Stimulated activated naive CD4-positive, alpha-beta T cell treated with Interleukin-2 at 50 U/mL for 16 hours (primary cell): ENCODE data around the gene SEPSECS.

ENCODE experiments used
- DNase-seq: peaks from one replicate; lab custom pipeline; 2025; lab: John Stamatoyannopoulos, UW

The SEPSECS gene

GRCh38 chr4:25155947-25156346, 4.3 kb downstream of the SEPSECS start:
- DNase-seq: no peak

DNA sequence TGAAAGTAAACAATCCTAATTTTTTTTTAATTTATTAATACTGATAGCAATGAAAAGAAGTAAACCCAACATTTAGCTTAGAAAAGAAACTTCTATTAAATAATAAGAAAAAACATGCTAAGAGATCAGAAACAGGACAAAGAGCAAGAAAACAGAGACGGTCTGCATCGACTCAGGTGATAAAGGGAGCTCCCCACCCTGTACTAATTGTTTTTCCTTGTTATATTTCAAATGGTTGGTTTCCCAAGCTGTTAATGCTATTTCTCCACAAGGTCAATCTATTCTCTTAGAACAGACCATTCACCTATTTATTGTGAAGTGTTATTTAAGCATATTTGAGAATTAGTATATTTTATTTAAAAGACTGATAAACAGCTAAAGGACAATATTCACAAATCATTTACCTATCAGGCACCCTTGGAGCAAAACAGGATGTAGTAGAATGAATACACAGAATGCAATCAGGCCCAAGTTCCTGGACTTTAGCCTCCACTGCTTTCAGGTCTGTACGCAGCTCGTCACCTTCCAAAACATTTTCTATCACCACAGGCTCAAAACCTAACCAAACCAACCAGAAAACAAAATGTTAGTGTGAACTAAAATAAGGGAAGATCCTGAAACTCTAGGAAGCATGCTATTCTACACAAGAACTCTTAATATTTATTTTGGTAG, 5.5 kb downstream of the SEPSECS start:
- DNase-seq: no peak

- DNase-seq: no peak
These were observed 14.2 kb downstream of the SEPSECS start for GRCh38 chr4:25146076-25146475.

DNA sequence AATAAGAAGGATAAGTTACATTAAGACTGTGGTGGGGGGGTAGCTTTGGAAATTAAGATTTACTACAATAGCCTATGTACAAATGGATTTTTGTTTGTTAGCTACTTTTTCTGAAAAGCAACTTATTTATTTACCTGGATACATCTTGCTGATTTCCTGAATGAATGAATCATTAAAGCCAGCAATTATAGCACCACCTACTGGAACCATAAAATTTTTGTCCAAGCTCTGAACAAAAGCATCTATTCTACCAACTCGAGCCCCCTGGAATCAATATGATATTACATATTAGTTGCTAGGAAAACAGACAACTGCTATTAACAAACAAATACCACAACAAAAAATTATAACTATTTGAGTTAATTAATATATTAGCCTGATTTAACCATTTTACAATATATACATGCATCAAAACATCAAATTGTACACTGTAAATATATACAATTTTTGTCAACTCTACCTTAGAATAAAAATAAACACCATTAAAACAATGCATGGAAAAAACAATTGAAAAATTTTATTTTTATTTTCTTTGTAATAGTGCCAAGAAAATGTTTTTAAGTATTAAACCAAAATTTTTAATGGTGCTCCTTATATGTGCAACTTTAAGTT, 15.3 kb downstream of the SEPSECS start:
- DNase-seq: no peak

GRCh38 chr4:25142468-25142867, 17.8 kb downstream of the SEPSECS start:
- DNase-seq: no peak

DNA sequence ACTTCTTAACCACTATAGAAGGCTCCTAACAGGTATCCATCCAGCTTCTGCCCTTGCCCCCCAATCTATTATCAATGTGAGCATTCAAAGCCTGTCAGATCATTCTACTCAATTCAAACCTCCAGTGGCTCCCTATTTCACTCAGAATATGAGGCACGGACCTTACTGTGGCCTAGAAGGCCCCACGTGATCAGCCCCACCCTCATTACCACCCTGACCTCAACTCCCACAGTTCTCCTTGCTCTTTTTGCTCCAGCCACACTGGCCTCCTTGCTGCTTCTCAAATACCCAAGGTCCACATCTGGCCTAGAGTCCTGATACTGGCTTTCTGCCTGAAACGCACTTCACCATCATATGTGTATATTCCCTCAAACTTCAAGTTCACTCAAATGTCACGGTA, 18.7 kb downstream of the SEPSECS start:
- no peak for DNase-seq

- DNase-seq: no peak
These were observed 27.1 kb downstream of the SEPSECS start for GRCh38 chr4:25133132-25133531.

DNA sequence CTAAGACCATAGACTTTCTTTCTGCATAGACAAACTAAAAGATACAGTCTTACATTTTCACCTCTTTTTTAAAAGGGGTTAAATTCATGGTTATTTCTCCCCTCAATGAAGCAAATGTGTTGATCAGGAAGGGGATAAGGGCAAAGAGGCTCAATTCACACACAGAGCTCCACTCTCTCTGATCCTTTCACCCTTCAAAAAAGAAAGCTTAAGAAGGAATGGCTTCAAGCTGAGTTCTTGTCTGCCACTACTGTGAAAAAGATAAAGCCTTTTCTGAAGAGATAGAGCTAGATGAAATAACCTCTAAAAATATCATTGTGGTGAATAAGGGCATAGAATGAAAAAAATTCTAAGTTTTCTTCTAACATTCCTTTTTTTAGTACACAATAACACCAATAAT, 28.3 kb downstream of the SEPSECS start:
- DNase-seq: no peak

DNA sequence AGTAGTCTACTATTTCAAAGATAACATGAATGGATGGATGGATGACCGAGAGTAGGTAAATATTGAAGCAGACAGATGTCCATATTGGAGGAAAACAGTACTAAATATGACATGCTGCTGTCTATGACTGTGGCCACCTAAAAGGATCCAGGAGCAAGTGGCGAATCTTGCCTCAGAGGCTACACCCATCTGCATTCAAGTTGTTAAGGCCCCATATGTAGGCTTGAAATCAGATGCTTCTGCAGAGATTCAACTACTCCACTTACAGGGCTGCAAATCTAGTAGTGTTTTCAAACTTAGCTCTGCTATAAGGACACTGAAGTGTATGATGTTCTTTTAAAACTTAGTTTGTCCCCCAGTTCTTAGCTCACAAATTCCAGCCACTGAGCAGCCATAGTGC, 28.9 kb downstream of the SEPSECS start:
- DNase-seq: no peak

DNA sequence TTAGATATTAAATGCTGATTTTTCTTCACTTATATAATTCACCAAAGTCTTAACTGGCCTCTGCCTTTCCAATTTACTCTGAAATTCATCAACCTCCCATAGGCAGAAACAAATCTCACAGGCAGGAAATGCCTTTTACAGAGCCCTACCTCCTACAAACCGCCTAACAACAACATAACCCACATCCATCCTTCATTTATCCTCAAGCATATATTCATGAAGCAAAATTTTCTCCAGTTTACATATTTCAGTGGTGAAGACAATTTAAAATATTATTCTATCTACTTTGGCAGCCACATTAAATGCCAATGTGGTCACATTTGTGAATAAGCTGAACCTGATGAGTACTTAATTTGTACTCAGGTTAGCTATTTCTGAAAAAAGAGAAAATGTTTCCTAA, 30.3 kb downstream of the SEPSECS start:
- no peak for DNase-seq

GRCh38 chr4:25128671-25129070, 31.6 kb downstream of the SEPSECS start:
- DNase-seq: no peak

DNA sequence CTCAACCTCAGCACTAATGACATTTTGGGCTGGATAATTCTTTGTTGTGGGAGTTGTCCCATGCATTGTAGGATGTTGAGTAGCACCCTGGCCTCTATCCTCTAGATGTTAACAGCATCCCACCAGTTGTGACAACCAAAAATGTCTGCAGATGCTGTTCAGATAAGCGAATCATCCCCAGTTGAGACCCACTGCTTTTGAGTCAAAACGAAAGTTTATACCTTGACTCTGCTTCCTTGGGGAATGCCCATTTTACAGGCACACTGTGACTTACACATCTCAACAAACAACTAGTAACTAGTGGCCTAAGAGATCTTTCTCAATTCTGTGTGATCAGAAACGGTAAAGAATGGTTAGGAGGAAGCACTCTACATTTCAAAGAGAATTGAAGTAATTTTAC, 37.0 kb downstream of the SEPSECS start:
- DNase-seq: no peak

GRCh38 chr4:25120146-25120940, 39.9 kb downstream of the SEPSECS start:
- DNase-seq: no peak

GRCh38 chr4:25117716-25118472, 42.4 kb downstream of the SEPSECS start:
- no peak for DNase-seq

GRCh38 chr4:25117274-25117673, 43.0 kb downstream of the SEPSECS start:
- DNase-seq: no peak

DNA sequence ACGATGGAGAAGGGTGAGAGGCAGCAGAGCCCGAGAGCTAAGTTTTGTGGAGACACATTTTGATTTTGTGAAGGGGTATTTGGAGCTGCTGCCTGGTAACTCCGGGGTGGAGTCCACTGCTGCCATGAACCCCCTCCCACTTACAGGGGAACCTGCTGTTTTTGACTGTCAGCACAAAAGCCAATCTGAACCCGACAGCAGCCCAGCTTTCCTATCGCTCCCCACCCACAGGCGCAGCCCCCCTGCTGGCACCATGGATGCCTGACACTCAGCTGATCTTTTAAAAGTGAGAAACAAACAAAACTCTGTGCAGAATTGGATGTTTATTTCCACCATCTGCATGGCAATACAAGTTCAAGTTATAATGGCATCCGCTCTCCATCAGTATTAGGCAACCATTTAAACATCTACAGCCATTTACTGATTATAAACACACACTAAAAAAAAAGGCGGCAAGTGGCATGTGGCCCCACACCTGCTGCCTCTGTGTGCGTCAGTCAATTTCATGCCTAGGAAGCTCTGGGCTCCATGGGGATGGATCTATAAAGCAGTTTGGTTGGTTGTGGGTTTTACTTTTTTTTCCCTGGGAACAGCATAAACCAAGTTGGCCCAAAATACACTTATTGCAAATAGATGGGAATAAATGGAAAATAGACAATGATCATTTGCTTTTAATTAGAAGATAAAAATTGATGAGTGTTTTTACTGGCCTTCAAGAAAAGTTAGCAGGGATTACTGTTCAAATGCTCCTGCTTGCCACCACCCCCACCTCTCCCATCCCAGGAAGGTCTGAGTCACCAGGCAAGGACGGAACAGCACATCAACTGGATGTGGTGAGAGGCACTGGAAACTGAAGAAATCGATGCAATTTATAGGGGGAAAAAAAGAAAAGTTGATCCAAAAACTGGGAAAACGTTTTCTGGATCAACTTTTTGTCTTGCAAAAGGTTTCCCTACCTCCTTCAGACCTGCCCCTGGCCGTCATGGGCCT, 46.0 kb downstream of the SEPSECS start:
- no peak for DNase-seq

DNA sequence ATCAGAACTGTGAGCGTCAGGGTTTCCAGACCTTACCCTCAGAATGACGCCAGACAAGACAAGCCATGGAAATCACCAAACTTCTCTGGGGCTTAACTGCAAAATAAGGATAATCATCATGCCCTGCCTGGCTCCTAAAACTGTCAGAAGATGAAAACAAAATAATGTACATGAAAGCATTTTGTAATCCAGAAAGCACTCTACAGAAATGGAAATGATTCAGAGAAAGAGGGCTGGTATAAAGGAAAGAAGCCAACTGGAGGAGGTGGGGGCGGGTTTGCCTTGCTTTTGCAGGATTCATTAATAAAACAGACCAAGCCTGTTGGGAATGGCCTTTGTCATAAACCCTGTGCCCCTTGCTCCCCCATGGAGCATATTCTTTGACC, 47.3 kb downstream of the SEPSECS start:
- no peak for DNase-seq

DNA sequence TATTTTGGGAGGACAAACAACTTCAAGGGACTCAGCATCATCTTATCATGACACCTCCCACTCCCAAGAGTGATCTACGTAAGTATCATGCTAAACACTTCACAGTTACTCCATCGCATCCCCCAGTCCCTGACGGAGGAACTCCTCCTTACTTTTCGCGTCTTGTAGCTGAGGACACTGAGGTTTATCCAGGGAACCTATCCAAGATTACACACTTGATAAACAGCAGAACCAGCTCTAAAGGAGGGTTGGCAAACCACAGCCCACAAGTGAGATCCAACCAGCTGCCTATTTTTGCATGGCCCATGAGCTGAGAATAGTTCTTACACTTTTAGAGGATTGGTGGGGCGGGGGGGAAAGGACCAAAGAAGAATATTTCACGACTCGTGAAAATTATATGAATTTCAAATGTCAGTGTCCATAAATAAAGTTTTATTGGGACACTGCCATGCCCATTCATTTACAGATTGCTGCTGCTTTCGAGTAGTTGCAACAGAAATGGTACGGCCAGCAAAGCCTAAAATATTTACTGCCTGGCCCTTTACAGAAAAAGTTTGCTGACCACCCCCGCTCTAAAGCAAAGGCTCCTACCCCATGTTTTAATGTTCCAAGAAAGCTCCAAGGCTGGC, 47.8 kb downstream of the SEPSECS start:
- no peak for DNase-seq

DNA sequence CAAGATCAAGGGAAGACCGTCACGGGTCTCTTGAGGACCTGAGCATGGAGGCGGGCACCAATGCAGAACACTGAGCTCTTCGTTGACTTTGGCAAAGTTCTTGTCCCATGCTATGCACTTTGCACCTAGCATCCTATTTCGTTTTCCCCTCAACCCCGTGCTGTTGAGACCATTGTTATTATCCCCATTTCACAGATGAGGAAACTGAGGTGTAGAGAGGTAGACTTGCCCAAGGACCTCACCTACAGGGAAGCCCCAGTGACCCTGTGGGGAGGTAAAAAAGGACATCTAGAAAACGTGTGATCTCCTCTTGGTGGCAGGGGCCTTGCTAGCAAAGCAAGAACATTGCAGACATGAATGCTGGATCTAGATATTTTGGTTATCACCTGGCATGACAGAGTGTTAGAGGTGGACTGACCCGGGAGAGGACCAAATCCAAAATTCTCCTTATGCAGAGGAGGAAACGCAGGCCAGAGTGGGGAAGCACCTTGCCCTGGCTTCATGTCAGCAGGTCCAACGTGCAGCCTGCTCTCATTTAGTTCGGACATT, 48.5 kb downstream of the SEPSECS start:
- no peak for DNase-seq

- DNase-seq: no peak
These were observed 49.5 kb downstream of the SEPSECS start for GRCh38 chr4:25110527-25111329.
